Breast epithelium (tissue), 3 donors: ENCODE measurements around the gene CNTNAP5.

Source experiments
- CTCF ChIP-seq, 3 donors: fragments of 450-650 bp; IDR thresholded peaks; one replicate each; pipeline ENCODE4 v1.5.1; 2016 to 2017; ENCODE audit warnings: antibody characterized with exemption in 3 of 3, mild to moderate bottlenecking in 3 of 3, moderate library complexity in 3 of 3
- POLR2A ChIP-seq: fragments of 450-650 bp; IDR thresholded peaks from one replicate; pipeline ENCODE4 v1.6.1; 2016; ENCODE audit warnings: antibody characterized with exemption, mild to moderate bottlenecking, moderate library complexity
- POLR2AphosphoS5 ChIP-seq, 3 donors: sonication (generic); formaldehyde crosslinking; IDR thresholded peaks; one replicate each; pipeline ENCODE4 v1.6.1; 2017; ENCODE audit warnings: antibody characterized with exemption in 3 of 3

- TF ChIP-seq CTCF (IDR thresholded peaks at IDR 0.05) (no peak), POLR2A (no peak), POLR2AphosphoS5 (IDR thresholded peaks at IDR 0.05) (no peak)
Measured at GRCh38 chr2:124187948-124188347, 162.9 kb downstream of the CNTNAP5 start.
